ENCODE data around the gene PLCH2.

The PLCH2 gene

GRCh38 chr1:2533365-2533764, 57.3 kb downstream of the PLCH2 start:
- DNase-seq: no peak

DNA sequence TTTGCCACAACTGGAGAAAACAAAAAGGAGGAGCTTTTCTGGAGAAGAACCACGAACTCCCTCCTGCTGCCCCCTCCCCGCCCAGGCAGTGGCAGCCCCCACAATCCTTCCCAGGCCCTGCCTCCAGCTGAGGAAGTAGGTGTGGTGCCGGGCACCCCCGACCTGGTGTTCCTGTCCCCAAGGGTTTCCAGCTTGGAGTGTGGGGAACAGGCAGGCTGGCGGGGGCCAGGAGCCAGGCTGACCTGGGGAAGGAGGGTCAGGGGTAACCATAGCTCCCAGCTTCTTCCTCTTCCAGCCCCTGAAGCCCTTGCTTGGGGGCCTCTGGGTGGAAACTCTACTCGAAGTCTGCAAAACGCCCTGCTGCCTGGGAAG, 58.2 kb downstream of the PLCH2 start:
- no peak for DNase-seq

DNA sequence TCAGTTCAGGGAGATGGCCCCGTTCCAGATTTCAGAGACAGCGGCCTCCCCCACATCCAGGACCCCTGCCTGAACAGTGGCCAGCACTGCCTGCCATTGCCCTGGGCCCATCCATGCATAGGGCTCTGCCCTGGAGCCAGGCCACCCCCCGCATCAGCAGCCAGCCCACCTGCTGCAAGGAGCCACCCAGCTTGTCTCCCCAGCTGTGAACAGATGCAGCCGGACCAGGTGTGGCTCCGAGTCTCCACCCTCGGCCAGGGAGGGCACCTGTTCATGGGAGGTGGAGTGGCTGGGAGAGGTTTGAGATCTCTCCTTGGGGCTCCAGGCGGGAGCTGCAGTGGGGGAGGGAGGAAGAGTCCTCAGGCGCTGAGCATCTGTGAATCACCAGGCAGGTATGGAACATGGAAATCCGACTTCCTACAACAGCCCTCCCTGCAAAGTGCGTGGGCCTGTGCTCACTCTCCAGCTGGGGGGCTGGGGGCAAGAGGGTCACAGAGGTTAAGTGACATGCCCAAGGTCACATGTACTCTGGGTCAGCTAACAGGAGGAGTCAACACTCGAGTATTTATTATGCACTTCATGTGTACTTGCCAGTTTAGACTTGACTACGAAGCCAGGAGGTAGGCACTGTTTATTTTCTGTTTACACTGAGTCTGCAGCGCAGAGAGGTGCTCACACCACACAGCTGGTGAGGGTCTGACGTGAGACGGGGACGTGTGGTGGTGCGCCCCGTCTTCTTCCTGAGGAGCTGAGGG, 58.8 kb downstream of the PLCH2 start:
- peak; percentile 82 for DNase-seq

DNA sequence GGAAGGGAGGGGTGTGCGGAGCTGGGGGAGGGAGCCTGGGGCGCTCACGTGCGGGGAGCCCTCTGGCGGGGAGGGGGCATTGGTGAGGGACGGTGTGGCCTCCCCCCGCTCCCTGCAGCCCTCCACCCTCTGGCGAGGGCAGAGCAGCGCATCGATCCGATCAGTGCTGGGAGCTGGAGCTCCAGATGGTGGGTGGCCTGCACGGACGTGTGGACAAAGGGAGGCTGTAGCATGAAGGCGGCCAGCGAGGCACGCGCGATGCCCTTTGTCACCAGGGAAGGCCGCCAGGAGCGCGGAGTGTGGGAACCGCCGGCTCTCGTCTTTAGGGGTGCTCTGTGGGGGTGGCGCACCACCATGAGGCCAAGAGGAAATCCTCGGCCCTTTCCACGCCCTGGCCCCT, 59.4 kb downstream of the PLCH2 start:
- no peak for DNase-seq

DNA sequence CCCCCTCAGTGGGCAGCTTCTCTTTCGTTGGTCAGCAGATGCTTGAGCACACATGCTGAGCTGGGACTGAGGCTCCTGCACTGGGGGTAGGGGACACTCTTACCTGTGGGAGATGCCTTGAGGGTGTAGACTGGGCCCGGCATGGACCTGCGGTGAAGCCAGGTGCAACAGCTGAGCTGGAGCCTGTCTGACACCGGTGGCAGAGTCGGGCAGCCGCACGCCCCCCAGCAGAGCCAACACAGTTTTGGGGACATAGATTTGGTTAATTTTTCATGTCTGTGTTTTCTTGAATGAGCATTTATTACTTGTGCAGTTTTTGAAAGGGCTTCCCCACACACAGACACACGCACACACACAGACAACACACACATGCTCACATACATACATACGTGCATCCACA, 59.9 kb downstream of the PLCH2 start:
- no peak for DNase-seq

DNA sequence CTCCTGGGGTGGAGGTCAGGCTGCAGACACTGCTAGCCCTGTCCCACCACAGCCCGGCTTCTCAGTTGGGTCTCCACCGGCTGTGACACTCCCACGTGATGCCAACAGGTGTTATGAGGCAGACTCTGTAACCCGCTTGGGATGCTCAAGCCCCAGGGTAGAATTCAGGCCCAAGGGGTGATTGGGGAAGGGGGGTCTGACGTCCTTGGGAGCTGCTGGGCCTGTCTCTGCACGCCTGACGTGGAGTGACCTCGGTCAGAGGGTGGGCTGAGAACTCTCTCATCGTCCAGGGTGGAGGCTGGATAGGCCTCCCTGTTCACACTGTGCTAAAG, 61.7 kb downstream of the PLCH2 start:
- no peak for DNase-seq

DNA sequence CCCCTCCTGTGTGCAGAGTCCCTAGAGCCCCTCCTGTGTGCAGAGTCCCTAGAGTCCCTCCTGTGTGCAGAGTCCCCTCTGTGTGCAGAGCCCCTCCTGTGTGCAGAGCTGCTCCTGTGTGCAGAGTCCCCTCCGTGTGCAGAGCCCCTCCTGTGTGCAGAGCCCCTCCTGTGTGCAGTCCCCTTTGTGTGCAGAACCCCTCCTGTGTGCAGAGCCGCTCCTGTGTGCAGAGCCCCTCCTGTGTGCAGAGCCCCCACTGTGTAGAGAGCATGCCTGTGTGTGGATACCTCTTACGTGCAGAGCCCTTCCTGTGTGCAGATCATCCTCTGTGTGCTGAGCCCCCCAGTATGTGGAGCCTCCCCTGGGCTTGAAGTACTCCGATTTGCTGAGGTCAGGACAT, 62.3 kb downstream of the PLCH2 start:
- no peak for DNase-seq

DNA sequence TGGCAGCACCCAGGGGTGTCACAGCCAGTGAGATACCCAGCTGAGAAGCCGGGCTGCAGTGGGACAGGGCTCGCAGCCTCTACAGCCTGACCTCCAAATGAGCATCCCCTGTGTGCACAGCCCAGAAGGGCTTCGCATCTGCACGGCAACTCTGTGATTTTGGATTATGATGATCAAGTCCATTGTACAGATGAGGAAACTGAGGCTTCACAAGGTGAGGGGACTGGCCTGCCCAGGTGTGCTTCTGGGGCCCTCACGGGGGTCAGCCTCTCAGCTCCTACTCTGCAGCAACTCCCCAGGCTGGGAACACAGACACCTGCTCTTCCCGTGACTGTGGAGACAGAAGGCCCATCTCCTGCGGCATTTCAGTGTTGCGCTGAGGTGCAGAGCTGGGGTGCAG, 62.8 kb downstream of the PLCH2 start:
- DNase-seq: no peak

DNA sequence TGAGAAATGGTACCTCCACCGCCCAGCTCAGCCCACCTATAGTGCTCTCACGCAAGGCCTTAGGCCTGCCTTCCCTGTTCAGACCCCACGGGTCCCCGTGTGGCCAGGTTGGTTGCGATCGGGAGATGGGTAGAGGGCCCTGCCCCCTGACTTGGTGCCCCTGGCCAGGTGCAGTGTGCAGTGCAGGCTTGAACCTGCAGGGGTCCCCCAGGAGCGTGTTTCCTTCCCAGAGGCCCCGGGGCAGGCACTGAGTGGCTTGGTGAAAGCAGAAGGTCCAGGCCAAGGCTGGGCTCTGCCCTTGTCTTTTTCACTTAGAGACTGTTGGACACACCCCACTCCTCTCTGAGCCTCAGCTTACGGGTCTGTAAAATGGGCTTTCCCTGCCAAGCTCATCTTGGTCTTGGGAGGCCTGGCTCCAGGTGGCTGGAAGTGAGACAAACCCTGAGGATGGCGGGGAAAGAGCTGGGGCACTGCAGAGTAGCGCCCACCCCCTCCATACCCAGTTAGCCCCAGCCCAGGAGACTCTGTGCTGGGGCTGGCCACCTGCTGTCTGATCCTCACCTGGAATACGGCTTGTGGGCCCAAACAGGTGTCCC, 63.3 kb downstream of the PLCH2 start:
- DNase-seq: no peak

- DNase-seq: no peak
Observed at GRCh38 chr1:2540816-2541492, 64.9 kb downstream of the PLCH2 start.

DNA sequence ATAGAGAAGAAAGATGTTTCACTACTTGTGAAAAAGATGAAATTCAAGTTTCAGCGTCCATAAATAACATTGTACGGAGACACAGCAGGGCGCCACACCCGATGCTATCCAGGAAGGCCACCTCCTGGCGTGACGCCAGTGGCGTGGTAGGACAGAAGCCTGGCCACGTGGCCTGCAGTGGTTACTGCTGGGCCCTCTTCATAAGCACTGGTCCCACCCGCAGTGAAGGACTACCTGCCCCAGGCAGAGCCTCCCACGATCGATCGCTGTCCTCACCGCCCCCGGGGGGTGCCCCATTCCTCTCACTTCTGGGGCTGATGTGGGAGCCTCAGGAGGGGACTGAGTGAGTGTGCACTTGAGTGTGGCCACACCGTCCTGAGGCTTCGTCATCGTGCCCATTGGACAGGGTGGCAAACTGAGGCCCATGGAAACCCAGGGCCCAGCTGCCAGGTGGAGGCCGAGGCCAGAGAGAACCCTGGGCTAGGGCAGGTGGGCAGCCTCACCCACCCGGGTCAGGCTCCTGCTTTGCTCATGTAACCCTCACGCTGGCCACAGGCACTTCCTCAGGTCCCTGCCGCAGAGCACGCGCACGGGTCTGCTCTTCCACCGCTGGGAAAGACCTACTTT, 65.6 kb downstream of the PLCH2 start:
- peak; percentile 80 for DNase-seq

DNA sequence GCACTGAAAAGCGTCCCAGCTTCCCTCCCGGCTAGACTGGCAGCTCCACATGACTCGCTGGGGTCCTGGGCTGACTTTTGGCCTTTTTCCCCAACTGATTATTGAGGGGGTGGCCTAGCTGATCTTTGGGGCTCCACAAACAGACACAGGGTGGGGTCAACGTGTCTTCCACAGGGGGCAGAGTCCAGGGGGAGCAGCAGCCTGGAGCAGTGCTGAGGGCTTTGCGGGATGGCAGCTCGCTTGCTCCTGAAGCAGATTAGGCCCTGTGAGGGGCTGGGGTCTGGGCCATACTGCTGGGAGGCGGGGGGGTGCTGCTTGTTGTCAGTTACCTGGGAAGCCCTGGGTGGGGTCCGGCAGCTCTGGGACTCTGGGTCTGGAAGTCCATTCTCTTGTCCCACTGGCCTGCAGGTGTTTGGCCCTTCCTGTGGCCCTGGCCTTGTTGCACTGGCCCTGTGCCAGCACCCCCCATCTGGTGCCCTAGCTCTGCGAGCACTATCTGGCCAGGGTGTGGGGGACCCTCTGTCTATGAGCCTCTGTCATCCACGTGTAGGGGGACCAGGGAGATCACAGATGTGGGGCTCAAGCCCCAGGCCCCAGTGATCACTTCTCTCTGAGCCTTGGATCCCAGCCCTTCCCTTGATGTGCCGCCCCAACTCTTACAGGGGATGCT, 66.3 kb downstream of the PLCH2 start:
- DNase-seq: no peak

- peak; percentile 60 for DNase-seq
Observed at GRCh38 chr1:2543543-2544092, 67.5 kb downstream of the PLCH2 start.

- no peak for DNase-seq
Observed at GRCh38 chr1:2544093-2544874, 68.2 kb downstream of the PLCH2 start.

DNA sequence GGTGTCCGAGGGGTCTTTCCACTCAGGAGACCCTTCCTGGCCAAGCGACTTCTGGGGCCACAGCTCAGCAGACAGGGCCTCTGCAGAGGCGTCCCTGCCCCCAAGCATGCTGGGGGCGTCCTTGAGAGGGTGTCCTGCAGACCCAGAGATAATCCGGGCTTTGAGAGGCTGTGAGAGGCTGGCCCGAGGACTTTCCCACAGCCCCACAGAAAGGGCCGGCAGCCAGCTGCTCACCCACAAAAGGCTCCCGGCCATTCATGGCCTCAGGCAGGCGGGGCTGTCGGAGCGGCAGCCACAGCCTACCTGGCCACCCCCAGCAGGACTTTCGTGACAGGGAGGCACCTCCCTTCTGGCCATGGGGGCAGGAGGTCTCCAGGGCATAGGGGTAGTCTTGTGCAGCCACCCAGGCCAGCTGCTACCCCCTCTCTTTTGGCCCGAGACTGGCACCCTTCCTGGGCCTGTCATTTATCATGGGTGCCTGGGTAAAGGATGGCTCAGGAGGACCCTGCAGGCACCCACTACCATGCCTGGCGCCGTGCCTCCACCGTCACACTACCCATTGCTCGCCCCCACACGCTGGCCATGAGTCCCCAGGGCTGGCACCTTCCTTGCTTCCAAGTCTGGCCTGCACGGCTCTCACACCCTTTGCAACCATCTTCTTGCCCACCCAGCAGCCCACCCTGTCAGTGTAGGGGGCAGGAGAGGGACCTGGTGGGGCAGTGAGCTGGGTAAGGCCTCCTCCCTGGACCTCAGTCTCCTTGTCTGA, 69.0 kb downstream of the PLCH2 start:
- DNase-seq: no peak

DNA sequence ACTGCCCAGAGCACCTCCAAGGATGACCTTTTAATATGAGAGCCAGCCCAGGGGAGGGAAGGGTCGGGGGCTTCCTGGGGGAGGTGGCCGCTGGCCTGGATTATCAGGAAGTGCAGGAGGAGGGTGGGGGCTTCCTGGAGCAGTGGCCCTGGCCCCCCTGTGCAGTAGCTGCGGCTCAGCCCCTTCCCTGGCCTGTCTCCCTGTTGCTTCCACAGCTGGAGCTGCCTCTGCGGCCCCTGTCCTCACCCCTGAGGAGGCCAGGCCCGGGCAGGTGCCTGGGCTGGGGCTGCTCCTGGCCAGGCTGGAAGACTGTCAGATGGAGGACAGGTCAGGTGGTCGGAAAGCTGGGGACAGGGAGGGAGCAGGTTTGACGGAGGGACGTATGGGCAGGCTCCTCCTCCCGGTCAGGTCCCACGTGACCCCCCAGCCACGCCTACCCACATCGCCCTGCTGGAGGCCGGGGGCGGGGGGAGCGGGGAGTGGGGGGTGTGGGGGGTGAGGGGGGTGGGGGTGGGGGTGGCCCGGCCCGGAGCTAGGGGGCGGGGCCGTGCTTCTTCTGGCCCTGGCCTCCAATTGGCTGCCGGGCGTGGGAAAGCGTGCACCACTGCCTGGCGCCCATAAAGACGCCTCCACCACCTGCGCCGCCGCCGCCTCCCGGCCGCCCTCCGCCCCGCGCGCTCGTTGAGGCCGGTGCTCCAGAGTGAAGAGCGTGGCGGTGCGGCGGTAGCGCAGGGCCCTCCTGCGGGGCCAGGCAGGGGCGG, 69.8 kb downstream of the PLCH2 start:
- DNase-seq: peak; percentile 91

DNA sequence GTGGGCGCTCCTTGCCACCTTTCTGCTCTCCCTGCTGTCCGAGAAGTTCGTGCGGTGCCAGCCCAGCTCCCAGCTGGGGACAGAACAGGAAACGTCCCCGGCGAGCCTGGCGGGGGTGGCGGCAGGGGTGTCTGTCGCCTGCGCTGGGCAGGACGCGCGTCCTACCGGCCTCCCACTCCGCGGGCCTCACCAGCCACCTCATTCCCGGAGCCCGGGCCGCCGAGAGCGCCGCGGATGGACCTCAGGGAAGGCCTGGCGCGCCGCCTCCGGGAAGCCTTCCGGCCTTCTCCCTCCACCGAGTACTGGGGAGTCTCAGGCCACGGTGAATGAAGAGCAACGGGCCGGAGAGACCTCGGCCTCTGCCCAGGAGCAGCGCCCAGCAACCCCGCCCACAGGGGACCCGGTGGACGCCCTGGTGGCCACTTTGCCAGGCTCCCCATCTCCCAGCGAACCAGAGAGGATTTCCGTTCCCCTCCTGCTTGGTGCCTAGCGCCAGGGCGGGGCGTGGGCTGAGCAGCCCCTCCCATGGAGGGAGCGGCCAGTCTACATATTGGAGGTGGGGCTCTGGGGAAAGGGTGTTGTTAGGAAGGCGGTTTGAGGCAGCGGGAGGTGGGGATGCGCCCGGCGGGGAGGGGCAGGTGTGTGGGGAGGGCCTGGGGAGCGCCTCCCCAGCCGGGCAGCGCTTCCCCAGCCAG, 70.6 kb downstream of the PLCH2 start:
- DNase-seq: peak; percentile 95

GRCh38 chr1:2547210-2548067, 71.3 kb downstream of the PLCH2 start:
- DNase-seq: peak; percentile 54

GRCh38 chr1:2548068-2548589, 72.0 kb downstream of the PLCH2 start:
- DNase-seq: peak; percentile 87
